Stimulated activated naive CD8-positive, alpha-beta T cell treated with anti-CD3 and anti-CD28 coated beads, Interleukin-15, Interleukin-2, amounts not matched to agents 100 U/mL and 50 U/mL, for 24 hours (primary cell): Measurements from ENCODE around the gene SERPINA12.

Source experiments
- ATAC-seq: fragments of 150-1000 bp; cut with Tn5 transposase; one replicate; pipeline ENCODE4 v1.10.0; 2021
- DNase-seq: peaks from one replicate; pipeline ENCODE4 v3.0.0; 2021

Gene SERPINA12

GRCh38 chr14:94509356-94509755, at the start of gene SERPINA12:
TSS of gene SERPINA12 (minus strand) at chr14:94509469. CDS start at chr14:94498397, 11,072 bp downstream.
- DNase-seq (no peak), ATAC-seq (no peak)

- no peak for DNase-seq
- no peak for ATAC-seq
Observed at GRCh38 chr14:94558842-94559241, 49.6 kb upstream of the SERPINA12 start.

- DNase-seq (no peak), ATAC-seq (no peak)
Observed at GRCh38 chr14:94557327-94557726, 48.1 kb upstream of the SERPINA12 start.

- no peak for ATAC-seq
- DNase-seq: no peak
Observed at GRCh38 chr14:94555991-94556390, 46.7 kb upstream of the SERPINA12 start.

- no peak for ATAC-seq
- no peak for DNase-seq
Observed at GRCh38 chr14:94550041-94550440, 40.8 kb upstream of the SERPINA12 start.

- DNase-seq (peak; percentile 71), ATAC-seq (peak; percentile 40)
Observed at GRCh38 chr14:94548999-94549985, 40.0 kb upstream of the SERPINA12 start.

GRCh38 chr14:94548131-94548998, 39.1 kb upstream of the SERPINA12 start:
- no peak for DNase-seq
- ATAC-seq: no peak

GRCh38 chr14:94547726-94548125, 38.5 kb upstream of the SERPINA12 start:
- DNase-seq (no peak), ATAC-seq (no peak)

- no peak for ATAC-seq
- no peak for DNase-seq
Observed at GRCh38 chr14:94547151-94547680, 37.9 kb upstream of the SERPINA12 start.

GRCh38 chr14:94545131-94545841, 36.0 kb upstream of the SERPINA12 start:
- no peak for DNase-seq
- no peak for ATAC-seq

GRCh38 chr14:94544726-94545125, 35.5 kb upstream of the SERPINA12 start:
- ATAC-seq (no peak), DNase-seq (no peak)

GRCh38 chr14:94543449-94544124, 34.3 kb upstream of the SERPINA12 start:
- no peak for ATAC-seq
- DNase-seq: no peak

GRCh38 chr14:94542811-94543440, 33.7 kb upstream of the SERPINA12 start:
- ATAC-seq (no peak), DNase-seq (no peak)

GRCh38 chr14:94542111-94542810, 33.0 kb upstream of the SERPINA12 start:
- no peak for DNase-seq
- ATAC-seq: no peak

GRCh38 chr14:94541234-94541975, 32.1 kb upstream of the SERPINA12 start:
- no peak for ATAC-seq
- DNase-seq: no peak

- no peak for DNase-seq
- ATAC-seq: no peak
Observed at GRCh38 chr14:94540031-94540794, 30.9 kb upstream of the SERPINA12 start.

- no peak for DNase-seq
- no peak for ATAC-seq
Observed at GRCh38 chr14:94539181-94539580, 29.9 kb upstream of the SERPINA12 start.

- no peak for ATAC-seq
- DNase-seq: no peak
Observed at GRCh38 chr14:94538070-94538740, 28.9 kb upstream of the SERPINA12 start.
